GM23248 (cell line): ENCODE measurements around the gene RAMP3. TPM values are rescaled to one million over a fixed set of nuclear protein-coding genes. Genes with fewer than 3 reads are reported as not detected.

ENCODE experiments used
- DNase-seq: peaks from one replicate; pipeline ENCODE4 v3.0.0-alpha.2; 2015
- H2AFZ ChIP-seq: fragments of 200-600 bp; sonication (generic); 2 replicates; pipeline ENCODE4 v1.6.1; 2016; ENCODE audit warnings: antibody characterized with exemption
- H3F3A ChIP-seq: fragments of 200-600 bp; sonication (generic); 2 replicates; pipeline ENCODE4 v1.6.1; 2016; ENCODE audit warnings: mild to moderate bottlenecking, antibody characterized with exemption, mixed run types; ENCODE audit not compliant: insufficient read depth
- H3K27ac ChIP-seq: fragments of 200-600 bp; sonication (generic); 2 replicates; pipeline ENCODE4 v1.5.1; 2016; ENCODE audit warnings: mild to moderate bottlenecking
- H3K27me3 ChIP-seq: fragments of 200-600 bp; sonication (generic); replicated peaks from 2 replicates; pipeline ENCODE4 v1.6.1; 2016; ENCODE audit warnings: mild to moderate bottlenecking; ENCODE audit not compliant: insufficient read depth
- H3K36me3 ChIP-seq: fragments of 200-600 bp; sonication (generic); 2 replicates; pipeline ENCODE4 v1.6.1; 2016; ENCODE audit warnings: low read depth, mild to moderate bottlenecking
- H3K4me1 ChIP-seq: fragments of 200-600 bp; sonication (generic); 2 replicates; pipeline ENCODE4 v1.6.1; 2016; ENCODE audit warnings: mild to moderate bottlenecking; ENCODE audit not compliant: insufficient read depth
- H3K4me2 ChIP-seq: fragments of 200-600 bp; sonication (generic); one replicate; pipeline ENCODE4 v1.6.1; 2016; ENCODE audit warnings: mild to moderate bottlenecking; ENCODE audit not compliant: unreplicated experiment
- H3K4me3 ChIP-seq: fragments of 200-600 bp; sonication (generic); 2 replicates; pipeline ENCODE4 v1.5.1; 2016; ENCODE audit warnings: mild to moderate bottlenecking
- H3K79me2 ChIP-seq: fragments of 200-600 bp; sonication (generic); 2 replicates; pipeline ENCODE4 v1.6.1; 2016; ENCODE audit warnings: mild to moderate bottlenecking; ENCODE audit not compliant: insufficient read depth
- H3K9ac ChIP-seq: fragments of 200-600 bp; sonication (generic); 2 replicates; pipeline ENCODE4 v1.6.1; 2016; ENCODE audit warnings: mild to moderate bottlenecking
- H3K9me2 ChIP-seq: fragments of 200-600 bp; sonication (generic); 2 replicates; pipeline ENCODE4 v1.6.1; 2016; ENCODE audit warnings: mixed run types, mild to moderate bottlenecking, moderate library complexity; ENCODE audit not compliant: insufficient read depth
- H3K9me3 ChIP-seq: fragments of 200-600 bp; sonication (generic); one replicate; pipeline ENCODE4 v1.6.1; 2017; ENCODE audit warnings: low read depth
- H4K20me1 ChIP-seq: fragments of 200-600 bp; sonication (generic); 2 replicates; pipeline ENCODE4 v1.6.0; 2016; ENCODE audit not compliant: insufficient read depth
- EZH2 ChIP-seq: fragments of 200-600 bp; sonication (generic); IDR thresholded peaks from 2 replicates; pipeline ENCODE4 v1.6.1; 2018; ENCODE audit warnings: antibody characterized with exemption, mild to moderate bottlenecking; ENCODE audit not compliant: insufficient read depth, poor library complexity, severe bottlenecking
- EZH2phosphoT487 ChIP-seq: fragments of 200-600 bp; sonication (generic); IDR thresholded peaks from 2 replicates; pipeline ENCODE4 v1.6.1; 2018; ENCODE audit warnings: antibody characterized with exemption, moderate library complexity, mild to moderate bottlenecking, low read depth; ENCODE audit not compliant: insufficient read depth
- WGBS, 2 experiments: methylation state at CpG; one replicate each; pipeline ENCODE4 v1.1.6; 2015 to 2017; ENCODE audit warnings: low lambda C conversion rate in 2 of 2, low coverage in 1 of 2; ENCODE audit errors: missing lambda C conversion rate in 2 of 2; 5-methylcytosine and 5-hydroxymethylcytosine counted together
- in situ Hi-C: fragments of 300-500 bp; cut with MboI; formaldehyde crosslinking; loops from 2 replicates; pipeline ENCODE4 v1.15.0; 2020
- polyA plus RNA-seq: library from polyadenylated mRNA; unstranded; fragments of >200 nt; fragmentation: Nextera tagmentation; extraction: Ambion mirVana; gene quantifications from 2 replicates; pipeline ENCODE4 v1.2.1, GENCODE V29; 2016
- total RNA-seq: library from RNA; depleted of rRNA; stranded (reverse); fragments of >200 nt; shearing (Covaris generic); gene quantifications from 2 replicates; pipeline ENCODE4 v1.2.3, GENCODE V29; 2014; rRNA removed

Gene RAMP3
- total and polyA plus RNA-seq, 2 experiments from 2014 or later, result not detected

DNA sequence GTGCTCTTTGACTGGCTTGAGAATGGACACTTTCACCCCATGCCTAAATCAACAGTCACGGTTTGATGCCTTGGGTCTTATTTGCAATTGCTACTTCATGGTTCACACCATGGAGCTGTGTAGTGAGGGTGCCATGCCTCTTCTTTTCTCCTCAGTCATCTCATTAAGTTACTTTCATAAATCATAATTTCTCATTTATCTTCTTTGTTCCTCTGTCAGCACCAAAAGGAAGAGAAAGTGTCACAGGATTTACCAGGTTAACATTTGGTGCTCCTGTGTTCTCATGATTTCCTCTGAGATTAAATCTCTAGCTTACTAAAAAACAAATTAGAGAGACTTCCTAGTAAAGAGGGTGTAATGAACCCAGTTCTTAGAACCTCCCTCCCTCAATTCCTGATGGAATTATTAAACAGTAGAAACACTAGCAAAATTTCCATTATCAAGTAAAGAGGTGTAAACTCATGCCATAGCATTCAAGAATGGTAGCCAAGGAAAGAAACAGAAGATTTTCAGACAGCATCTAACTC lies 75.7 kb downstream of the RAMP3 start:
- H3K79me2 ChIP-seq, result no peaks in the 10 kb centered on the region
- no peaks in the 10 kb centered on the region; the same call in 1 of the 2 replicates for H3K9me2 ChIP-seq
- TF ChIP-seq EZH2phosphoT487 (no peak), EZH2 (no peak)
- H3K27me3 ChIP-seq, result peaks cover 28% of the 10 kb centered on the region
- no peak overlapping the region for H3K27ac ChIP-seq
- no peaks in the 10 kb centered on the region for H3K36me3 ChIP-seq
- no peak overlapping the region for H2AFZ ChIP-seq
- H3K9me3 ChIP-seq, result no peaks in the 10 kb centered on the region
- H3F3A ChIP-seq, result no peaks in the 10 kb centered on the region; the same call in 1 of the 2 replicates
- H3K4me1 ChIP-seq, result 0 out of 2 replicates have a peak, but pooled peaks cover 5% of the 10 kb centered on the region
- DNase-seq, result no peak
- H4K20me1 ChIP-seq, result no peaks in the 10 kb centered on the region
- H3K4me3 ChIP-seq, result no peak overlapping the region
- WGBS, 2 experiments, result 23 to 31% methylated on average over 1 of the region's 1 CpG
- H3K4me2 ChIP-seq, result no peak overlapping the region
- in situ Hi-C loops, result no loop called here
- no peak overlapping the region for H3K9ac ChIP-seq

Other genes starting within 250 kb of the RAMP3 start
- not detected in 2 replicates for gene MYO1G, start 178.8 kb upstream of the RAMP3 start, total RNA-seq
- gene MYO1G, start 178.8 kb upstream of the RAMP3 start, polyA plus RNA-seq, result 0.14 TPM in 1 of 2 replicates, not detected in the other
- gene CCM2, start 157.6 kb upstream of the RAMP3 start, total RNA-seq, result 63.8 and 77.3 TPM in 2 replicates
- gene CCM2, start 157.6 kb upstream of the RAMP3 start, polyA plus RNA-seq, result 69.3 and 78.7 TPM in 2 replicates
- gene NACAD, start 68.8 kb upstream of the RAMP3 start, total RNA-seq, result 1.0 and 2.9 TPM in 2 replicates
- gene NACAD, start 68.8 kb upstream of the RAMP3 start, polyA plus RNA-seq, result 0.93 and 1.2 TPM in 2 replicates
- gene TBRG4, start 46.1 kb upstream of the RAMP3 start, total RNA-seq, result 60.4 and 62.7 TPM in 2 replicates
- 55.8 and 58.4 TPM in 2 replicates for gene TBRG4, start 46.1 kb upstream of the RAMP3 start, polyA plus RNA-seq